Bronchial epithelial cell (primary cell): Measurements from ENCODE around the gene RBM12. TPM values are rescaled to one million over a fixed set of nuclear protein-coding genes. Genes with fewer than 3 reads are reported as not detected.

ENCODE experiments used
- DNase-seq: peaks from one replicate; pipeline ENCODE4 v3.0.0-alpha.2; 2010; ENCODE audit warnings: low read depth
- FAIRE-seq: peaks from 2 replicates; lab custom pipeline; 2011; peaks lifted over from hg19 to GRCh38; lab: Jason Lieb, UNC
- H3K27me3 ChIP-seq: 2 replicates; pipeline ENCODE4 v1.5.1; 2011; ENCODE audit warnings: low read length; ENCODE audit not compliant: control insufficient read depth, insufficient read depth
- H3K36me3 ChIP-seq: 2 replicates; pipeline ENCODE4 v1.5.1; 2011; ENCODE audit warnings: low read length; ENCODE audit not compliant: control insufficient read depth, insufficient read depth
- H3K4me3 ChIP-seq: 2 replicates; pipeline ENCODE4 v1.5.1; 2011; ENCODE audit warnings: mild to moderate bottlenecking, low read depth, low read length, control low read depth
- total RNA-seq: library from RNA; depleted of rRNA; stranded (reverse); fragments of >200 nt; gene quantifications from 2 replicates; pipeline ENCODE4 v1.2.1, GENCODE V29; 2014
- TF ChIP-seq, protein P1 (sequence below): IDR thresholded peaks from 2 replicates; pipeline ENCODE4 v1.5.1; 2011; ENCODE audit warnings: mild to moderate bottlenecking, moderate library complexity, low read length, control low read depth, inconsistent platforms; ENCODE audit not compliant: insufficient read depth, severe bottlenecking

RBM12 gene
- total RNA-seq, 1 donor from 2014 or later = 40.0 TPM

DNA sequence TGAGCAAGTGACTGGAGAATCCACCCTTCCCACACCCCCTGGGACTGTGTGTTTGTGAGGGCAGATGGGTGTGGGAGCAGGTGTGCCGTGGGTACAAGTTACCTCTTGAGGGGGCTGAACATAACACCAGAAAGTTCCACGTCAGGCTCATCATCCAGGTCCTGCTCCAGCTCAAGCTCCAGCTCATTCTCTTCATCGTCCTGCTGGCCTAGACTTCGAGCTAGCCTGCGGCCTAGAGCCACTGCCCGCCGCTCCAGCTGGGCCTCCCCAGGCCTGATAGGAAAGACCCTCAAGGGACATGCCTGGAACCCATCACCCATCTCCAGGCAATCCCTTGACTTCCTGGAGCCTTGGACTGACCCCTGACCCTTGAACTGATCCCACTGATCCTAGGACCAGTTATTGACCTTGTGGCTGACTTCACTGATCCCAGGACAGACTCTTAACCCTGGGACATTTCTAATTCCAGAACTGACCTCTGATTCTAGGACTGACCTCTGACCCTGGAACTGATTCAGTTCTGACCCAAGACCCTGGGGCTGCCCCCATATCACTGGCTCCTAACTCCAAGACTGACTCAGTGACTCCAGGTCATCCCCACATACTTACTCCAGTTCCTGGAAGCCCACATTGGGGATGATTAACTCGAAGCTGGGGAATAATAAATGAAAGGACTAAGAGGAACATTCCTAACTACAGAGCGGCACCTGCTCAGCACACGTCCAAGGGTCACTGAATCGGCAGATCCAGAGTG lies 60.8 kb downstream of the RBM12 start:
- FAIRE-seq (no peak), DNase-seq (no peak)
- Histone ChIP-seq H3K4me3 (no peak overlapping the region), H3K27me3 (peaks cover 18% of the 10 kb centered on the region), H3K36me3 (no peaks in the 10 kb centered on the region)
- TF ChIP-seq, protein P1, sequence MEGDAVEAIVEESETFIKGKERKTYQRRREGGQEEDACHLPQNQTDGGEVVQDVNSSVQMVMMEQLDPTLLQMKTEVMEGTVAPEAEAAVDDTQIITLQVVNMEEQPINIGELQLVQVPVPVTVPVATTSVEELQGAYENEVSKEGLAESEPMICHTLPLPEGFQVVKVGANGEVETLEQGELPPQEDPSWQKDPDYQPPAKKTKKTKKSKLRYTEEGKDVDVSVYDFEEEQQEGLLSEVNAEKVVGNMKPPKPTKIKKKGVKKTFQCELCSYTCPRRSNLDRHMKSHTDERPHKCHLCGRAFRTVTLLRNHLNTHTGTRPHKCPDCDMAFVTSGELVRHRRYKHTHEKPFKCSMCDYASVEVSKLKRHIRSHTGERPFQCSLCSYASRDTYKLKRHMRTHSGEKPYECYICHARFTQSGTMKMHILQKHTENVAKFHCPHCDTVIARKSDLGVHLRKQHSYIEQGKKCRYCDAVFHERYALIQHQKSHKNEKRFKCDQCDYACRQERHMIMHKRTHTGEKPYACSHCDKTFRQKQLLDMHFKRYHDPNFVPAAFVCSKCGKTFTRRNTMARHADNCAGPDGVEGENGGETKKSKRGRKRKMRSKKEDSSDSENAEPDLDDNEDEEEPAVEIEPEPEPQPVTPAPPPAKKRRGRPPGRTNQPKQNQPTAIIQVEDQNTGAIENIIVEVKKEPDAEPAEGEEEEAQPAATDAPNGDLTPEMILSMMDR = no peak

DNA sequence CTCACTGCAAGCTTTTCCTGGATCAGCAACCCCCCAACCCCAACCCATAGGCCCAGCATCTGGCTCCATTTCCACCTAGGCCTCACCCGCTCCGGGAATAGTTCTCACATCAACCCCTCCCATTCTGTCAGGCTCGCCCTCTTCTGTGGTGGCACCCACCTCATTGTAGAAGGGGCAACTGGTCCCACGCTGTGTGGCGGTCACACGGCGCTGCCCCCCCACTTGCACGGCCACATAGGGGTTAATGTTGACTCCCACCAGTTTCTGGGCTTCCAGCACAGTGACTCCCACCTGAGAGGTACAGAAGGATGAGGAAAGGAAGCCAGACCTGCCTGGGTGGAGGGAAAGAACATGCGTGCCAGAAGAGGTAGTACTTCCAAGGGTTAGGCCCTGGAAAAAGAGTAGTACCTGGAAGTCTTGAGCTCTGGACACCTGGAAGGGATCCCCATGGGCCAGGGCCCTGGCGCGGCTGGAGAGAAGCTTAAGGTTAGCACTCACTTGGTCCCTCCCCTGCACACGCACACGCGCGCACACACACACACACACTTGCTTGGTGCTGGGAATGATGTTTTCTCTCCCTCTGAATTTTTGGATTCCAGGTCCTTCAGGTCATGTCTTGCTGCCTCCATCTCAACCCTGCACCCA lies 61.7 kb downstream of the RBM12 start:
- TF ChIP-seq, protein P1 = no peak
- H3K4me3 ChIP-seq = no peak overlapping the region
- FAIRE-seq (no peak), DNase-seq (no peak)
- H3K36me3 ChIP-seq = no peaks in the 10 kb centered on the region
- H3K27me3 ChIP-seq = peaks cover 20% of the 10 kb centered on the region

DNA sequence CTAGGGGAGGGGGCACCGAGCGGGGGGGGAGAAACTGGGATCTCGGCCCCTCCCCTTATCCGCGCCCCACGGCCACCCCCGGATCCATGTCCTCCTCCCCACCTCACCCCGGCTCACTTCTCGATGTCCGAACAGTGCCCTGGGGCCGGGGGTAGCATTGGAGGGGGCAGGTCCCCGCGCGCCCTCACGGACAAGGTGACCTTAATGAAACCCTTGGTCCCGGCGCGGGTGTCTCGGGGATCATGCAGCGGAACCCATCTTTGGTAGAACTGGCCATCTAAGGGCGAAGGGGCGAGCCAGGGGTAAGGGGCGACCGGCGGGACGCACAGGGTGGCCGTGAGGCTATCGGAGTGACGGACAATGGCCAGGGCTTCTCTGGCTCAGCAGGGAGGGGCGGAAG lies 62.7 kb downstream of the RBM12 start:
- no peaks in the 10 kb centered on the region for H3K36me3 ChIP-seq
- peaks cover 20% of the 10 kb centered on the region for H3K27me3 ChIP-seq
- TF ChIP-seq, protein P1 = no peak
- DNase-seq = no peak
- H3K4me3 ChIP-seq = peak overlapping the region; percentile 33
- FAIRE-seq = no peak

DNA sequence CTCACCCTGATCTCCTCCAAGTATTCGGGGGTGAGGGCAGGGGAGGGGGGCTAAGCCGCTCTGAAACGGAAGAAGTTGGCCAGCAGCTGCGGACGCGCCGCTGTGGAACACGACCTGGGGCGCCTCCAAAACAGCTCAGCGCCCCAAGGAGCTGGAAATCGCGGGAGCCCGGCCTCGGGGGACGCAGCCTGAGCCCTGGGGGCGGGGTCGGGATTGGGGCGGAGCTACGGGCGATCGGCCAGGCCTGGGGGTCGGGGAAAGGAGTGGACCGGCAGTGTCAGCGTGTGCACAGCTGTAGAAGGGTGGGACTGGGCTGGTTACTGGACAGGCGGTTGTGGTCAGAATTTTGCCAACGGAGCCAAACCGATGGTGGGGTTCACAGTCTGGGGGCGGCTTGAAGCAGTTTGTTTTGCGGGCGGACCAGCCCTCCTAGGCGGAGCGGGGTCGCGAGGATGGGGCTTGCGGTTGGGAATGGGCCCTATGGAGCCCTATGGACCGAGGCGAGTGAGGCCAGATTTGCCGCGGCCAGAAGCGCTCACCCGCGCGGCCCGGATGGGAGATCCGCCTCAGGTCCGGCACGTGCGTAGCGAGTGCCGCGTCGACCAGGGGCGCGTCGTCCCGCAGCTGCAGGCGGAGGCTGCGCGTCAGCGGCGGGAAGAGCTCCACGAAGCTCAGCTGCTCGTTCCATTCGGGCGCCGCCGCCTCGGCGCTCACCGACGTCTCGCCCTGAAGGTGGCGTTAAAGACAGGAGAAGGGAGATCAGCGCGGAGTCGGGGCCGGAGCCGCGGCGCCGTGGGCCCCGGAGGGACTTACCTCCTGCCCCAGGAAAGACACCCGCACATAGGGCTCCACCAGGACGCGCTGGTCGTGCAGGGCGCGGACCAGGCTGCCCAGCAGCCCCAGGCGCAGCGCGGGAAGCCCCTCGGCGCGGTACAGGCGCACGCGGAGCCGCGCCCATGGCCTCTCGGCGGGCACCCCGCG lies 63.4 kb downstream of the RBM12 start:
- Histone ChIP-seq H3K27me3 (peaks cover 20% of the 10 kb centered on the region), H3K4me3 (peak overlapping the region; percentile 33), H3K36me3 (no peaks in the 10 kb centered on the region)
- FAIRE-seq (no peak), DNase-seq (peak; percentile 65)
- TF ChIP-seq, protein P1 = peak; percentile 65

DNA sequence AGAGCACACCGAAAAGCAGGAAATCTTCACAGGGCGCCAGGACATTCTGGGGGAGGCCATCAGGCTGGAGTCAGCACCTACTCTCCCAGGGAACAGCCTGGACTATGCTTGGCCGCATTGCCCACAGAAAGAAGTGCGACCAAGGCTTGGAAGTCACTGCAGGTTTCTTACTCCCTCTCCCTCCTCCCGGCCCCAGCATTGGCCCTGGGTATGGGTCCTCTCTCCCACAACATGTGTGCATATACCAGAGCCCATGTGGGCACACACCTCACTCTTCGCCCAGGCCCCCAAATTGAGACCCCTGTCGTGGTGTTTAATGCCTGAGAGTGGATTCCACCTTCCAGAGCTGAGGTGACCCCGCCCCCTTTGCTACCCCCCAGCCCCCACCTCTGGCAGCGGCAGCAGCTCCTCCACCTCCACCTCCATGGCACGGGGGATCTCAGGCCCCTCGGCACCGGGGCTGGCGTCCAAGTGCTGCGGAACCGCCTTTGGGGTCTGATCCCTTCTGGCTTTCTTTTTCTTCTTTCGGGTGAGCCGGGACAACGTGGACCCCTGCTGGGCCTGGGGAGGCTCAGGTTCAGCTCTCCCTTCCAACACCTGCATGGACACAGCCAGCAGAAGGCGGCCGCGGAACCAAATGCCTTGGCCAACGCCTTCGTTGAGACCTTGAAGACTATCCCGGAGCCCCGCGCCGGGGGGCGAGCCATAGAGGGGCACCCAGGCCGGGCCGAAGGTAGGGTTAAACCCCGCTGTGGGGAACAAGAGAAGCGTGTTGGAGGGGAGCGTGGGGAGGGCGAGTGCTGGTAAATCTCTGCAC lies 64.3 kb downstream of the RBM12 start:
- Histone ChIP-seq H3K4me3 (no peak overlapping the region), H3K27me3 (peaks cover 22% of the 10 kb centered on the region), H3K36me3 (no peaks in the 10 kb centered on the region)
- DNase-seq (no peak), FAIRE-seq (peak; percentile 7)
- TF ChIP-seq, protein P1 = no peak
